GM21717 (cell line): ENCODE data around the gene EHMT1.

Source experiments
- ATAC-seq: cut with Tn5 transposase; IDR thresholded peaks from one replicate; pipeline ENCODE4 v1.9.1; 2021; ENCODE audit warnings: mild to moderate bottlenecking, moderate library complexity; ENCODE audit not compliant: unreplicated experiment

EHMT1 gene

GRCh38 chr9:137816531-137817235 lies 197.9 kb downstream of the EHMT1 start:
- ATAC-seq: no peak

GRCh38 chr9:137817236-137818200 lies 198.7 kb downstream of the EHMT1 start:
- ATAC-seq: no peak

- no peak for ATAC-seq
Measured at GRCh38 chr9:137818286-137818685, 199.5 kb downstream of the EHMT1 start.

GRCh38 chr9:137820161-137820855 lies 201.5 kb downstream of the EHMT1 start:
- ATAC-seq: no peak

- ATAC-seq: no peak
Measured at GRCh38 chr9:137823986-137824771, 205.4 kb downstream of the EHMT1 start.

GRCh38 chr9:137825324-137825989 lies 206.7 kb downstream of the EHMT1 start:
- no peak for ATAC-seq

GRCh38 chr9:137827908-137828526 lies 209.2 kb downstream of the EHMT1 start:
- no peak for ATAC-seq

- ATAC-seq: no peak
Measured at GRCh38 chr9:137828527-137829259, 209.9 kb downstream of the EHMT1 start.

- ATAC-seq: no peak
Measured at GRCh38 chr9:137829260-137829996, 210.6 kb downstream of the EHMT1 start.

- ATAC-seq: no peak
Measured at GRCh38 chr9:137832191-137832700, 213.4 kb downstream of the EHMT1 start.

GRCh38 chr9:137832830-137833590 lies 214.2 kb downstream of the EHMT1 start:
- ATAC-seq: no peak

GRCh38 chr9:137833721-137834613 lies 215.2 kb downstream of the EHMT1 start:
- no peak for ATAC-seq

- ATAC-seq: no peak
Measured at GRCh38 chr9:137834846-137835546, 216.2 kb downstream of the EHMT1 start.

- no peak for ATAC-seq
Measured at GRCh38 chr9:137836151-137836830, 217.5 kb downstream of the EHMT1 start.

- ATAC-seq: no peak
Measured at GRCh38 chr9:137836831-137837241, 218.0 kb downstream of the EHMT1 start.
